Activated CD4-positive, alpha-beta T cell treated with anti-CD3 and anti-CD28 coated beads for 36 hours (primary cell): Measurements from ENCODE around the gene MIAT. TPM values are rescaled to one million over a fixed set of nuclear protein-coding genes. Genes with fewer than 3 reads are reported as not detected.

Experiments used
- ATAC-seq: fragments of 200-7000 bp; cut with Tn5 transposase; one replicate; pipeline ENCODE4 v1.10.0; 2021; ENCODE audit warnings: mild to moderate bottlenecking, moderate library complexity
- CTCF ChIA-PET: fragments of 350-600 bp; sonication (Branson Sonifier 250); formaldehyde crosslinking; loops from one replicate; lab custom pipeline; 2021; ENCODE audit warnings: antibody characterized with exemption; lab: Charles Lee
- POLR2A ChIA-PET: fragments of 350-600 bp; sonication (Branson Sonifier 250); formaldehyde crosslinking; loops from one replicate; lab custom pipeline; 2021; ENCODE audit warnings: antibody characterized with exemption, inconsistent platforms; lab: Charles Lee
- DNase-seq: peaks from one replicate; pipeline ENCODE4 v3.0.0-alpha.2; 2020
- H3K27ac Mint-ChIP-seq: one replicate; pipeline ENCODE4 v1.8.0; 2021; ENCODE audit warnings: mixed read lengths
- H3K27me3 Mint-ChIP-seq: one replicate; pipeline ENCODE4 v1.8.0; 2021; ENCODE audit warnings: mixed read lengths
- H3K36me3 Mint-ChIP-seq: one replicate; pipeline ENCODE4 v1.8.0; 2021; ENCODE audit warnings: low read depth, mixed read lengths
- H3K4me1 Mint-ChIP-seq: one replicate; pipeline ENCODE4 v1.8.0; 2021; ENCODE audit warnings: mixed read lengths
- H3K4me3 Mint-ChIP-seq: one replicate; pipeline ENCODE4 v1.8.0; 2021; ENCODE audit warnings: mild to moderate bottlenecking, moderate library complexity, mixed read lengths
- H3K9me3 Mint-ChIP-seq: one replicate; pipeline ENCODE4 v1.8.0; 2021; ENCODE audit warnings: low read depth, mixed read lengths
- intact Hi-C, 2 experiments: fragments of 100-400 bp; cut with DNase I in 1 of 2; cut with micrococcal nuclease in 1 of 2; formaldehyde crosslinking; loops; one replicate each; pipeline versions ENCODE4 v1.14.2 to v1.15.1; 2022 to 2024; cut with DNase I, micrococcal nuclease
- total RNA-seq, 2 experiments: library from RNA; stranded (reverse); gene quantifications; one replicate each; pipeline ENCODE4 v1.2.3, GENCODE V29; 2021

The MIAT gene
- total RNA-seq, 2 experiments from 2014 or later: 18.5 to 19.7 TPM

- CTCF ChIA-PET: interaction anchor here (1.2 kb wide), 1 partner anchor 9 kb away, joined by 5 read pairs; no protein-coding TSS in a partner anchor
- no peak overlapping the region for H3K4me3 Mint-ChIP-seq
- H3K4me1 Mint-ChIP-seq: peaks cover 55% of the 10 kb centered on the region
- ATAC-seq: no peak
- no peaks in the 10 kb centered on the region for H3K9me3 Mint-ChIP-seq
- POLR2A ChIA-PET: no interaction called here
- peak overlapping the region; percentile 42 for H3K27ac Mint-ChIP-seq
- H3K36me3 Mint-ChIP-seq: peaks cover 6% of the 10 kb centered on the region
- intact Hi-C loops: no loop called here
- no peaks in the 10 kb centered on the region for H3K27me3 Mint-ChIP-seq
- peak; percentile 49 for DNase-seq
These were observed 11.7 kb downstream of the MIAT start for GRCh38 chr22:26669060-26669481.

GRCh38 chr22:26670459-26670858 lies 13.1 kb downstream of the MIAT start:
- intact Hi-C loops: loop anchor here (5.0 to 10.0 kb wide), 4 partner anchors 378 to 1603 kb away; partner anchors contain the start of gene MN1 (in 1 of the 2)
- Mint-ChIP-seq H3K4me1 (peaks cover 56% of the 10 kb centered on the region), H3K36me3 (peaks cover 19% of the 10 kb centered on the region), H3K9me3 (no peaks in the 10 kb centered on the region), H3K27me3 (no peaks in the 10 kb centered on the region), H3K27ac (peak overlapping the region; percentile 96), H3K4me3 (peak overlapping the region; percentile 92)
- ATAC-seq (no peak), DNase-seq (no peak)
- CTCF ChIA-PET: no interaction called here
- POLR2A ChIA-PET: no interaction called here

- no peaks in the 10 kb centered on the region for H3K9me3 Mint-ChIP-seq
- DNase-seq (peak; percentile 84), ATAC-seq (peak; percentile 52)
- peak overlapping the region; percentile 96 for H3K27ac Mint-ChIP-seq
- no peaks in the 10 kb centered on the region for H3K27me3 Mint-ChIP-seq
- intact Hi-C loops: loop anchor here (1.0 to 10.0 kb wide), 11 partner anchors 12 to 1604 kb away; partner anchors contain the start of genes HPS4 (in 2 of the 2), SRRD (in 2 of the 2), ASPHD2 (in 1 of the 2) and MN1 (in 1 of the 2)
- H3K4me3 Mint-ChIP-seq: peak overlapping the region; percentile 92
- ChIA-PET POLR2A (interaction anchor here (1.1 kb wide), 1 partner anchor 14 kb away, joined by 3 read pairs; the partner anchor contains the start of gene MIAT), CTCF (interaction anchor here (0.6 kb wide), 1 partner anchor 29 kb away, joined by 3 read pairs; no protein-coding TSS in a partner anchor)
- peaks cover 59% of the 10 kb centered on the region for H3K4me1 Mint-ChIP-seq
- peaks cover 24% of the 10 kb centered on the region for H3K36me3 Mint-ChIP-seq
These were observed 14.1 kb downstream of the MIAT start for GRCh38 chr22:26671317-26672059.

- ChIA-PET POLR2A (interaction anchor here (1.1 kb wide), 1 partner anchor 15 kb away, joined by 3 read pairs; the partner anchor contains the start of gene MIAT), CTCF (interaction anchor here (0.6 to 1.0 kb wide), 2 partner anchors 10 to 30 kb away, joined by 3 to 5 read pairs; no protein-coding TSS in a partner anchor)
- peak overlapping the region; percentile 96 for H3K27ac Mint-ChIP-seq
- no peaks in the 10 kb centered on the region for H3K9me3 Mint-ChIP-seq
- intact Hi-C loops: loop anchor here (1.0 to 10.0 kb wide), 11 partner anchors 13 to 1605 kb away; partner anchors contain the start of genes HPS4 (in 2 of the 2), SRRD (in 2 of the 2), ASPHD2 (in 1 of the 2) and MN1 (in 1 of the 2)
- peak; percentile 42 for DNase-seq
- peak; percentile 10 for ATAC-seq
- no peaks in the 10 kb centered on the region for H3K27me3 Mint-ChIP-seq
- peaks cover 24% of the 10 kb centered on the region for H3K36me3 Mint-ChIP-seq
- H3K4me3 Mint-ChIP-seq: peak overlapping the region; percentile 92
- peaks cover 60% of the 10 kb centered on the region for H3K4me1 Mint-ChIP-seq
These were observed 14.7 kb downstream of the MIAT start for GRCh38 chr22:26672060-26672471.

- H3K4me3 Mint-ChIP-seq: peak overlapping the region; percentile 92
- CTCF ChIA-PET: interaction anchor here (0.6 to 1.2 kb wide), 6 partner anchors 9 to 394 kb away, joined by 3 to 5 read pairs (median 3); no protein-coding TSS in a partner anchor
These were observed 15.4 kb downstream of the MIAT start for GRCh38 chr22:26672590-26673468.

GRCh38 chr22:26673486-26673885 lies 16.1 kb downstream of the MIAT start:
- CTCF ChIA-PET: interaction anchor here (0.5 to 1.5 kb wide), 11 partner anchors 8 to 1240 kb away, joined by 3 to 7 read pairs (median 3); no protein-coding TSS in a partner anchor
- Mint-ChIP-seq H3K27me3 (no peaks in the 10 kb centered on the region), H3K4me1 (peaks cover 74% of the 10 kb centered on the region), H3K36me3 (peaks cover 24% of the 10 kb centered on the region), H3K27ac (peak overlapping the region; percentile 96), H3K4me3 (peak overlapping the region; percentile 92), H3K9me3 (no peaks in the 10 kb centered on the region)
- POLR2A ChIA-PET: interaction anchor here (0.6 to 1.1 kb wide), 4 partner anchors 9 to 1203 kb away, joined by 3 read pairs; partner anchors contain the start of genes HPS4 and SRRD
- ATAC-seq (peak; percentile 16), DNase-seq (peak; percentile 70)
- intact Hi-C loops: loop anchor here (1.0 to 10.0 kb wide), 7 partner anchors 83 to 1606 kb away; partner anchors contain the start of genes HPS4 (in 1 of the 2), MN1 (in 1 of the 2), SRRD (in 1 of the 2) and TPST2 (in 1 of the 2)

More at GRCh38 chr22:26672590-26673468, 15.4 kb downstream of the MIAT start:
- peaks cover 24% of the 10 kb centered on the region for H3K36me3 Mint-ChIP-seq
- intact Hi-C loops: loop anchor here (1.0 to 10.0 kb wide), 13 partner anchors 14 to 1606 kb away; partner anchors contain the start of genes HPS4 (in 2 of the 2), SRRD (in 2 of the 2), ASPHD2 (in 1 of the 2) and MN1 (in 1 of the 2)
- peak overlapping the region; percentile 96 for H3K27ac Mint-ChIP-seq
- peaks cover 67% of the 10 kb centered on the region for H3K4me1 Mint-ChIP-seq
- peak; percentile 71 for ATAC-seq
- DNase-seq: peak; percentile 96
- no peaks in the 10 kb centered on the region for H3K27me3 Mint-ChIP-seq
- no peaks in the 10 kb centered on the region for H3K9me3 Mint-ChIP-seq
- POLR2A ChIA-PET: interaction anchor here (0.6 to 1.1 kb wide), 3 partner anchors 189 to 1204 kb away, joined by 3 read pairs; partner anchors contain the start of genes HPS4 and SRRD

GRCh38 chr22:26674211-26675190 lies 17.1 kb downstream of the MIAT start:
- intact Hi-C loops: loop anchor here (5.0 to 10.0 kb wide), 4 partner anchors 382 to 1607 kb away; partner anchors contain the start of gene MN1 (in 1 of the 2)

GRCh38 chr22:26675687-26676268 lies 18.4 kb downstream of the MIAT start:
- H3K27ac Mint-ChIP-seq: peak overlapping the region; percentile 96
- intact Hi-C loops: loop anchor here in 1 of 2 experiments (10.0 kb wide), 1 partner anchor 1129 kb away; the partner anchor contains the start of gene MN1
- DNase-seq: no peak
- H3K9me3 Mint-ChIP-seq: no peaks in the 10 kb centered on the region
- ChIA-PET CTCF (no interaction called here), POLR2A (no interaction called here)
- no peaks in the 10 kb centered on the region for H3K27me3 Mint-ChIP-seq
- peaks cover 26% of the 10 kb centered on the region for H3K36me3 Mint-ChIP-seq
- H3K4me3 Mint-ChIP-seq: peak overlapping the region; percentile 92
- H3K4me1 Mint-ChIP-seq: peaks cover 71% of the 10 kb centered on the region
- ATAC-seq: no peak

More at GRCh38 chr22:26674211-26675190, 17.1 kb downstream of the MIAT start:
- peak overlapping the region; percentile 96 for H3K27ac Mint-ChIP-seq
- peaks cover 74% of the 10 kb centered on the region for H3K4me1 Mint-ChIP-seq
- no peaks in the 10 kb centered on the region for H3K9me3 Mint-ChIP-seq
- POLR2A ChIA-PET: interaction anchor here (0.7 kb wide), 1 partner anchor 8 kb away, joined by 3 read pairs; no protein-coding TSS in a partner anchor
- ATAC-seq: no peak
- H3K27me3 Mint-ChIP-seq: no peaks in the 10 kb centered on the region
- CTCF ChIA-PET: interaction anchor here (0.5 to 1.5 kb wide), 11 partner anchors 9 to 1239 kb away, joined by 3 to 7 read pairs (median 3); no protein-coding TSS in a partner anchor
- peak; percentile 38 for DNase-seq
- peak overlapping the region; percentile 92 for H3K4me3 Mint-ChIP-seq
- H3K36me3 Mint-ChIP-seq: peaks cover 24% of the 10 kb centered on the region

GRCh38 chr22:26677217-26677616 lies 19.8 kb downstream of the MIAT start:
- H3K4me1 Mint-ChIP-seq: peaks cover 56% of the 10 kb centered on the region
- DNase-seq (no peak), ATAC-seq (no peak)
- H3K27ac Mint-ChIP-seq: no peak overlapping the region
- POLR2A ChIA-PET: interaction anchor here (0.7 kb wide), 1 partner anchor 72 kb away, joined by 3 read pairs; no protein-coding TSS in a partner anchor
- H3K27me3 Mint-ChIP-seq: no peaks in the 10 kb centered on the region
- CTCF ChIA-PET: interaction anchor here (0.7 kb wide), 1 partner anchor 175 kb away, joined by 3 read pairs; no protein-coding TSS in a partner anchor
- no peaks in the 10 kb centered on the region for H3K9me3 Mint-ChIP-seq
- peaks cover 36% of the 10 kb centered on the region for H3K36me3 Mint-ChIP-seq
- no peak overlapping the region for H3K4me3 Mint-ChIP-seq
- intact Hi-C loops: loop anchor here in 1 of 2 experiments (10.0 kb wide), 1 partner anchor 1128 kb away; the partner anchor contains the start of gene MN1
